ENCODE data around the gene TSPAN13.

The TSPAN13 gene

GRCh38 chr7:16738011-16738688, 15.4 kb upstream of the TSPAN13 start:
- TF ChIP-seq, protein P1, sequence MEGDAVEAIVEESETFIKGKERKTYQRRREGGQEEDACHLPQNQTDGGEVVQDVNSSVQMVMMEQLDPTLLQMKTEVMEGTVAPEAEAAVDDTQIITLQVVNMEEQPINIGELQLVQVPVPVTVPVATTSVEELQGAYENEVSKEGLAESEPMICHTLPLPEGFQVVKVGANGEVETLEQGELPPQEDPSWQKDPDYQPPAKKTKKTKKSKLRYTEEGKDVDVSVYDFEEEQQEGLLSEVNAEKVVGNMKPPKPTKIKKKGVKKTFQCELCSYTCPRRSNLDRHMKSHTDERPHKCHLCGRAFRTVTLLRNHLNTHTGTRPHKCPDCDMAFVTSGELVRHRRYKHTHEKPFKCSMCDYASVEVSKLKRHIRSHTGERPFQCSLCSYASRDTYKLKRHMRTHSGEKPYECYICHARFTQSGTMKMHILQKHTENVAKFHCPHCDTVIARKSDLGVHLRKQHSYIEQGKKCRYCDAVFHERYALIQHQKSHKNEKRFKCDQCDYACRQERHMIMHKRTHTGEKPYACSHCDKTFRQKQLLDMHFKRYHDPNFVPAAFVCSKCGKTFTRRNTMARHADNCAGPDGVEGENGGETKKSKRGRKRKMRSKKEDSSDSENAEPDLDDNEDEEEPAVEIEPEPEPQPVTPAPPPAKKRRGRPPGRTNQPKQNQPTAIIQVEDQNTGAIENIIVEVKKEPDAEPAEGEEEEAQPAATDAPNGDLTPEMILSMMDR (IDR thresholded peaks at IDR 0.05; ENCODE audit: extremely low read depth, insufficient read depth, missing control alignments): no peak
- in situ Hi-C loops (cut with MboI; ENCODE audit: low pct_unique_long_range_greater_than_20kb, low sequenced_read_pairs, unreplicated experiment): no loop called here
- DNase-seq (ENCODE audit: low spot score): no peak

DNA sequence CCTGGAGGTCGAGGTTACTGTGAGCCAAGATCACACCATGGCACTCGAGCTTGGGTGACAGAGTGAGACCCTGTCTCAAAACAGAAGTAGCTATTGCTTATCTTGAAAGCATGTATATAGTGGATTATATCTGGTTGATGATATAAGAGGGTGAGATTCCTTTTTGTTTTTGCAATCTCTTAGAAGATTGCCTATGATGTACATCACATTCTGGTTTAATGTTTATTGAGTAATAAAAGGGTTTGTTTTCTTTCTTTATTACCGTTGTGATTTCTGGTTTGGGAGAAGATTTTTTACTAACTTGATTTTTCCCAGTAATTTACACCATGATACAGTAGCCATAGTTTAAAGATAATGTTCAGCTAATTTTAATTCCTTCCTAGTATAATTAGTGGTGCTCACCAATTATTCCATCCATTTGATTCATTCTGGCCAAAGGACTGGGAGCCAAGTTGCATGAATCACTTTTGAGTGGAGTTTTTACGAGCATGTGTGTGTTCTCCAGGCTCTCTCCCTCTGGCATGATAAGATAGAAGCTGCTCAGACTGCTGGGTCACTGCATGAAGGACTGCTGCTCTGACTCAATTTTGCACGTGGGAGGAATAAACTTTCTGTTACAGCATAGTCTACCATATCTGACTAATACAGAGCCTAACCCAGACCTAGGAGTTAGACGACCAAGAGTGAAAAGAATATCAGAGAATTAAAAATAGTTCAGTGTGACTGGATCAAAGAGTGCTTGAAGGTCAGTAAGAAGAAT, 13.5 kb upstream of the TSPAN13 start:
- in situ Hi-C loops (cut with MboI; ENCODE audit: low pct_unique_long_range_greater_than_20kb, low sequenced_read_pairs, unreplicated experiment): no loop called here
- TF ChIP-seq, protein P1 (IDR thresholded peaks at IDR 0.05; ENCODE audit: extremely low read depth, insufficient read depth, missing control alignments): no peak
- DNase-seq (ENCODE audit: low spot score): no peak

DNA sequence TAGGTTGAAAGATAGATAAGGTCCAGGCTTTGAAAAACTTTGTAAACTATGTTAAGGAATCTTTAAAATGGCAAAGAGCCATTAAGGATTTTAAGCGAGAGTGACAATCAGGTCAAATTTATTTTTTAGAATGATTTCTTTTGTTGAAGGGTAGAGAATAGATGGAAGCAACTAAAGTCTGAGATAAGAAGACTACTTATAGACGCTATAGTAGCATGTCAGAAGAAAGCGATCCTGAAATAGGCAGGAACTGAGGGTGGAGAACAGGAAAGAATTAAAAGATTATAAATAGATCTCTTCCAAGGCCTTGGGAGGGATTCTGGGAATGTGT, 13.0 kb upstream of the TSPAN13 start:
- in situ Hi-C loops (cut with MboI; ENCODE audit: low pct_unique_long_range_greater_than_20kb, low sequenced_read_pairs, unreplicated experiment): no loop called here
- DNase-seq (ENCODE audit: low spot score): no peak
- TF ChIP-seq, protein P1 (IDR thresholded peaks at IDR 0.05; ENCODE audit: extremely low read depth, insufficient read depth, missing control alignments): no peak

DNA sequence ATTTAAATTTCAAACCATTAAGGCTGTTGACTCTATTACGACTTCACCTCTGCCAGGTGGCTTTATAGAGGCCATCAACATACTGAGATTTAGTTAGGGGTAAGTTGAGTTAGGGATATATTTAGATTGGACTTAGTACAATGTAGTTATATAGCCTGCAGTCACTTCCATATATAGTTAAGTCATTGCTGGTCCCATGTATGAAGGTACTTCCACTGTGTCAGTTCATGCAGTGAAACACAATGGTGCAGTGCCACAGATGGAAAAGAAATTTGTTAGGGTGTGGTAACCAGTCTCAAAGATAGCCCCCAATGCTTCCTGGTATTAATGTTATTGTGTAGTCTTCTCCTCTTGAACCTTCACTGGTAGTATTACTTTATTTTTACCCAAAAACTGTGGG, 12.6 kb upstream of the TSPAN13 start:
- in situ Hi-C loops (cut with MboI; ENCODE audit: low pct_unique_long_range_greater_than_20kb, low sequenced_read_pairs, unreplicated experiment): no loop called here
- DNase-seq (ENCODE audit: low spot score): no peak
- TF ChIP-seq, protein P1 (IDR thresholded peaks at IDR 0.05; ENCODE audit: extremely low read depth, insufficient read depth, missing control alignments): no peak

DNA sequence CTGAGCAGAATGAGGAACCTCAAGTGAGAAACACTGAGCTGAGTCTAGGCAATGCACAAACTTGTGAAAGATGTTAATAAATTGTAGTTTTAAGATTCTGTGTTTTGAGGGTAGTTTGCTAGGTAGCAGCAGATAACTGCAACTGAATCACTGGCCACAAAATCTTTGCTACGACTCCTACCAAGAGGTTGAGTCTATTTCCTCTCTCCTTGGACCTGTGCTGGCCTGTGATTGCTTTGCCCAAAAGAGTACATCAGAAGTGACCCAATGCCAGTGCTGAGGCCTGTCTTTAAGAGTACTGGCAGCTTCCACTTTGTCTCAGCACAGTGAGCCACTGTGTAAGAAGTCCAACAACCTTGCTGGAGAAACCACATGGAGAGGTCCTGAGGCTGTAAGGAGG, 11.9 kb upstream of the TSPAN13 start:
- TF ChIP-seq, protein P1 (IDR thresholded peaks at IDR 0.05; ENCODE audit: extremely low read depth, insufficient read depth, missing control alignments): no peak
- in situ Hi-C loops (cut with MboI; ENCODE audit: low pct_unique_long_range_greater_than_20kb, low sequenced_read_pairs, unreplicated experiment): no loop called here
- DNase-seq (ENCODE audit: low spot score): no peak

- DNase-seq (ENCODE audit: low spot score): no peak
- TF ChIP-seq, protein P1 (IDR thresholded peaks at IDR 0.05; ENCODE audit: extremely low read depth, insufficient read depth, missing control alignments): no peak
Measured at GRCh38 chr7:16742547-16742946, 11.0 kb upstream of the TSPAN13 start.

More at GRCh38 chr7:16742547-16742946, 11.0 kb upstream of the TSPAN13 start:
- in situ Hi-C loops (cut with MboI; ENCODE audit: low pct_unique_long_range_greater_than_20kb, low sequenced_read_pairs, unreplicated experiment): no loop called here

Measured in GM13977 (cell line).